ENCODE results near the gene MRPL2. TPM values are rescaled to one million over a fixed set of nuclear protein-coding genes. Genes with fewer than 3 reads are reported as not detected.

Gene MRPL2
- total and polyA plus RNA-seq, 11 donors, result 54.0 to 142 (median 88.4) TPM

- TF ChIP-seq POLR2A (IDR thresholded peaks at IDR 0.05), result no peak
- no peak for TF ChIP-seq CTCF (IDR thresholded peaks at IDR 0.05)
- 93 to 96% (median 95%) methylated on average over 10 to 12 of the region's 12 CpGs for WGBS, 4 donors
- ATAC-seq (no peak), DNase-seq (no peak)
- intact Hi-C loops (cut with DNase I), result loop anchor here in 2 of 10 donors (5.0 to 10.0 kb wide), 2 partner anchors 46 to 158 kb away; no protein-coding TSS in a partner anchor
- Histone ChIP-seq H3K4me3 (no peak overlapping the region), H3K27ac (no peak overlapping the region), H3K36me3 (peaks cover 0 to 54% (median 34%) of the 10 kb centered on the region in 9 donors), H3K27me3 (no peaks in the 10 kb centered on the region), H3K9me3 (no peaks in the 10 kb centered on the region), H3K4me1 (peaks cover 0 to 32% (median 19%) of the 10 kb centered on the region in 12 donors)
Measured at GRCh38 chr6:43062818-43063217, 3.6 kb upstream of the MRPL2 start.

- no peak overlapping the region for H3K27ac ChIP-seq
- DNase-seq (no peak), ATAC-seq (no peak)
- H3K36me3 ChIP-seq, result peaks cover 0 to 56% (median 39%) of the 10 kb centered on the region in 9 donors
- TF ChIP-seq CTCF (IDR thresholded peaks at IDR 0.05) (no peak), POLR2A (IDR thresholded peaks at IDR 0.05) (no peak)
- WGBS, 4 donors, result 67 to 81% (median 72%) methylated on average over 2 of the region's 2 CpGs
- no peak overlapping the region for H3K4me3 ChIP-seq
- H3K9me3 ChIP-seq, result no peaks in the 10 kb centered on the region
- peaks cover 0 to 34% (median 19%) of the 10 kb centered on the region in 12 donors for H3K4me1 ChIP-seq
- intact Hi-C loops (cut with DNase I), result loop anchor here in 2 of 10 donors (5.0 to 10.0 kb wide), 2 partner anchors 45 to 157 kb away; no protein-coding TSS in a partner anchor
- H3K27me3 ChIP-seq, result no peaks in the 10 kb centered on the region
Measured at GRCh38 chr6:43061861-43062260, 2.6 kb upstream of the MRPL2 start.

GRCh38 chr6:43060755-43061633 is 1.8 kb upstream of the MRPL2 start:
- peak overlapping the region in 6 of 12 donors; percentile 69 to 95 (median 80) for H3K4me3 ChIP-seq
- ATAC-seq (no peak), DNase-seq (no peak)
- H3K27me3 ChIP-seq, result no peaks in the 10 kb centered on the region
- peaks cover 0 to 56% (median 39%) of the 10 kb centered on the region in 9 donors for H3K36me3 ChIP-seq
- TF ChIP-seq CTCF (IDR thresholded peaks at IDR 0.05) (no peak), POLR2A (IDR thresholded peaks at IDR 0.05) (no peak)
- H3K4me1 ChIP-seq, result peaks cover 0 to 34% (median 19%) of the 10 kb centered on the region in 12 donors
- no peaks in the 10 kb centered on the region for H3K9me3 ChIP-seq
- peak overlapping the region in 6 of 12 donors; percentile 79 to 94 (median 88) for H3K27ac ChIP-seq
- intact Hi-C loops (cut with DNase I), result loop anchor here in 2 of 10 donors (5.0 to 10.0 kb wide), 2 partner anchors 44 to 156 kb away; no protein-coding TSS in a partner anchor
- WGBS, 4 donors, result 83 to 89% (median 87%) methylated on average over 11 to 12 of the region's 12 CpGs

Measured in heart left ventricle (tissue), 16 donors.